Nasal cavity respiratory epithelium epithelial cell of viscerocranial mucosa (primary cell): ENCODE results near the gene TAB3. TPM values are rescaled to one million over a fixed set of nuclear protein-coding genes. Genes with fewer than 3 reads are reported as not detected.

Source experiments
- total RNA-seq: library from RNA; depleted of rRNA; stranded (reverse); fragments of >200 nt; gene quantifications from 2 replicates; pipeline ENCODE4 v1.2.3, GENCODE V29; 2014

Gene TAB3, protein sequence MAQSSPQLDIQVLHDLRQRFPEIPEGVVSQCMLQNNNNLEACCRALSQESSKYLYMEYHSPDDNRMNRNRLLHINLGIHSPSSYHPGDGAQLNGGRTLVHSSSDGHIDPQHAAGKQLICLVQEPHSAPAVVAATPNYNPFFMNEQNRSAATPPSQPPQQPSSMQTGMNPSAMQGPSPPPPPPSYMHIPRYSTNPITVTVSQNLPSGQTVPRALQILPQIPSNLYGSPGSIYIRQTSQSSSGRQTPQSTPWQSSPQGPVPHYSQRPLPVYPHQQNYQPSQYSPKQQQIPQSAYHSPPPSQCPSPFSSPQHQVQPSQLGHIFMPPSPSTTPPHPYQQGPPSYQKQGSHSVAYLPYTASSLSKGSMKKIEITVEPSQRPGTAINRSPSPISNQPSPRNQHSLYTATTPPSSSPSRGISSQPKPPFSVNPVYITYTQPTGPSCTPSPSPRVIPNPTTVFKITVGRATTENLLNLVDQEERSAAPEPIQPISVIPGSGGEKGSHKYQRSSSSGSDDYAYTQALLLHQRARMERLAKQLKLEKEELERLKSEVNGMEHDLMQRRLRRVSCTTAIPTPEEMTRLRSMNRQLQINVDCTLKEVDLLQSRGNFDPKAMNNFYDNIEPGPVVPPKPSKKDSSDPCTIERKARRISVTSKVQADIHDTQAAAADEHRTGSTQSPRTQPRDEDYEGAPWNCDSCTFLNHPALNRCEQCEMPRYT
- 12.3 and 23.2 TPM in 2 replicates for total RNA-seq

DNA sequence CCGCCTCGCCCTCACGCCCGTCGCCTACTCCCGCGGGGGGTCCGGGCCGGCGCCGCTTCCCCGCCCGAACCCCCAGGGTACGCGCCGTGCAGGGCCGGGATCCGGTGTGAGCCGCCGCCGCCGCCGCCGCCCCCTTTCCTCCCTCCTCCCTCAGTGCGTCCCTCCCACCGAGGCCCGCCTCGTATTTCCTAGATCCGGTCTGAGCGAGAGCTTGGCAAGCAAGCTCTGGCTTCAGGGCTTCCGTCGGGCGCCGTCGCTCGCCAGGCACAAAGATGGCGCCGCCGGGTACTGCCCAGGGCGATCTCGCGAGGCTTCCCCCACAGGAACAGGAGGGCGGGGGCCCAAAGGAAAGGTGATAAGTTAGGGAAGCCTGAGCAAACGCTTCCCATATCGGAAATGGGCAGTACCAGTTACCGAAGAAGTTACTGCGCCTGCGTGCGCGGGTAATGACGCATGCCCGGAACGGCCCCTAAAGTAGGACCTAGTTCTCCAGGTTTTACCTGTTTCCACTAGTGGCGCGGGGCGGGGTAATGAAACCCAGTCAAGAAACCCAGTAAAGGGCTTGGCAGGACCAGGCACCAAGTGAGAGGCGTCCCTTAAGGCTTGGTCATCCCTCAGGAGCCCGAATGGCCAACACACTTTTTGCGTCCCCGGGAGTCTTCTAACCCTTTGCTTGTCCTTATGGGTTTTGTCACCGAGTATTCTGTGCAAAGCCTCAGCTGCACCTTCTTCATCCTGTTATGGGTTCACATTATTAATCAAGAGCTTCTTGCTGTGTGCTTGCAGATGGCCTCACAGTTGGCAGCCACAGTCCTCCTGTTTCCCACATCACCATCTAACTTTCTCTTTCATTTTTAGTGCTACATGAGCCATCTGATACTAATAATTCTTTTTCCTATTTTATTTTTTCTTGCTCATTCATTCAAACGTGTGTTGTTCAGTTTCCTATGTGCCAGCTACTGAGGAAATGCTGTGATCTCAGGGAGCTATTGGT, at the start of gene TAB3:
TAB3 (minus strand) TSS at position 108 of the 994 bp plus-strand sequence. CDS start 29,666 bp downstream, outside the sequence.

Other genes starting within 250 kb of the TAB3 start
- gene GK, start 235.8 kb downstream of the TAB3 start, total RNA-seq = 9.1 and 23.2 TPM in 2 replicates
- not detected in 2 replicates for gene FTHL17, start 182.8 kb upstream of the TAB3 start, total RNA-seq